ENCODE data around the gene RETN.

The RETN gene

GRCh38 chr19:7692417-7693088 is 23.7 kb downstream of the RETN start:
- TF ChIP-seq CTCF (IDR thresholded peaks at IDR 0.05; ENCODE audit: low read depth, low read length) = no peak
- H3K4me3 ChIP-seq (ENCODE audit: low read depth, low read length) = no peak overlapping the region

GRCh38 chr19:7694499-7694898 is 25.6 kb downstream of the RETN start:
- TF ChIP-seq CTCF (IDR thresholded peaks at IDR 0.05; ENCODE audit: low read depth, low read length) = no peak
- H3K4me3 ChIP-seq (ENCODE audit: low read depth, low read length) = no peak overlapping the region

GRCh38 chr19:7697721-7698287 is 29.0 kb downstream of the RETN start:
- no peak overlapping the region for H3K4me3 ChIP-seq (ENCODE audit: low read depth, low read length)
- no peak for TF ChIP-seq CTCF (IDR thresholded peaks at IDR 0.05; ENCODE audit: low read depth, low read length)

- no peak overlapping the region for H3K4me3 ChIP-seq (ENCODE audit: low read depth, low read length)
- TF ChIP-seq CTCF (IDR thresholded peaks at IDR 0.05; ENCODE audit: low read depth, low read length) = no peak
Measured at GRCh38 chr19:7698583-7698982, 29.7 kb downstream of the RETN start.

- TF ChIP-seq CTCF (IDR thresholded peaks at IDR 0.05; ENCODE audit: low read depth, low read length) = no peak
- H3K4me3 ChIP-seq (ENCODE audit: low read depth, low read length) = no peak overlapping the region
Measured at GRCh38 chr19:7699003-7699402, 30.2 kb downstream of the RETN start.

- TF ChIP-seq CTCF (IDR thresholded peaks at IDR 0.05; ENCODE audit: low read depth, low read length) = no peak
- no peak overlapping the region for H3K4me3 ChIP-seq (ENCODE audit: low read depth, low read length)
Measured at GRCh38 chr19:7699417-7700401, 30.9 kb downstream of the RETN start.

Data from WI38 (cell line).